KBM-7 (cell line): ENCODE measurements around the gene CD177.
"Not testable (repeated sequence)": the region's sequence is repeated elsewhere in the genome, so short reads cannot be mapped to it uniquely, and the experiment has no call there.

Experiments used
- DNase-seq: peaks from one replicate; pipeline ENCODE4 v3.0.0-alpha.2; 2015
- in situ Hi-C: fragments of 300-500 bp; cut with MboI; formaldehyde crosslinking; loops from 2 replicates; pipeline ENCODE4 v1.14.3; 2020; ENCODE audit warnings: low sequenced_read_pairs, low pct_unique_long_range_greater_than_20kb, mixed read lengths

Gene CD177

GRCh38 chr19:43353606-43354304, at the start of gene CD177:
Gene CD177 (plus strand): TSS chr19:43353686. CDS start chr19:43353715, 29 bp downstream.
- no peak for DNase-seq
- in situ Hi-C loops = no loop called here

- in situ Hi-C loops = no loop called here
- DNase-seq = no peak
Measured at GRCh38 chr19:43305642-43306041, 47.8 kb upstream of the CD177 start.

- in situ Hi-C loops = no loop called here
- DNase-seq = no peak
Measured at GRCh38 chr19:43306097-43306496, 47.4 kb upstream of the CD177 start.

GRCh38 chr19:43308244-43308815, 45.2 kb upstream of the CD177 start:
- no peak for DNase-seq
- in situ Hi-C loops = no loop called here

GRCh38 chr19:43309466-43309865, 44.0 kb upstream of the CD177 start:
- in situ Hi-C loops = no loop called here
- DNase-seq = no peak

- no peak for DNase-seq
- in situ Hi-C loops = no loop called here
Measured at GRCh38 chr19:43310221-43310620, 43.3 kb upstream of the CD177 start.

GRCh38 chr19:43311256-43311655, 42.2 kb upstream of the CD177 start:
- in situ Hi-C loops = no loop called here
- no peak for DNase-seq

- in situ Hi-C loops = no loop called here
- DNase-seq = no peak
Measured at GRCh38 chr19:43311706-43312105, 41.8 kb upstream of the CD177 start.

- no peak for DNase-seq
- in situ Hi-C loops = no loop called here
Measured at GRCh38 chr19:43313711-43314495, 39.6 kb upstream of the CD177 start.

GRCh38 chr19:43315851-43316250, 37.6 kb upstream of the CD177 start:
- in situ Hi-C loops = no loop called here
- DNase-seq = no peak

- in situ Hi-C loops = no loop called here
- no peak for DNase-seq
Measured at GRCh38 chr19:43316591-43317319, 36.7 kb upstream of the CD177 start.

- in situ Hi-C loops = no loop called here
- DNase-seq = no peak
Measured at GRCh38 chr19:43318203-43318602, 35.3 kb upstream of the CD177 start.

- no peak for DNase-seq
- in situ Hi-C loops = no loop called here
Measured at GRCh38 chr19:43318796-43319314, 34.6 kb upstream of the CD177 start.

- in situ Hi-C loops = no loop called here
- no peak for DNase-seq
Measured at GRCh38 chr19:43320546-43320945, 32.9 kb upstream of the CD177 start.

- DNase-seq, in situ Hi-C loops: not testable (repeated sequence)
Measured at GRCh38 chr19:43326761-43327160, 26.7 kb upstream of the CD177 start.

GRCh38 chr19:43328561-43328960, 24.9 kb upstream of the CD177 start:
- in situ Hi-C loops, DNase-seq: not testable (repeated sequence)

GRCh38 chr19:43329049-43329448, 24.4 kb upstream of the CD177 start:
- DNase-seq, in situ Hi-C loops: not testable (repeated sequence)

GRCh38 chr19:43329989-43330388, 23.5 kb upstream of the CD177 start:
- in situ Hi-C loops = no loop called here
- no peak for DNase-seq

- no peak for DNase-seq
- in situ Hi-C loops = no loop called here
Measured at GRCh38 chr19:43330726-43331434, 22.6 kb upstream of the CD177 start.
